Ovary (tissue), 9 donors: ENCODE measurements around the gene PPP1R9B. TPM values are rescaled to one million over a fixed set of nuclear protein-coding genes. Genes with fewer than 3 reads are reported as not detected.

Source experiments
- DNase-seq, 5 donors: peaks; one replicate each; pipeline ENCODE4 v3.0.0-alpha.2; 2019 to 2020
- H3K27ac ChIP-seq, 2 donors: fragments of 200-600 bp; one replicate each; pipeline versions ENCODE4 v1.5.1 to v1.8.0; 2019 to 2022
- H3K27me3 ChIP-seq: fragments of 200-600 bp; one replicate; pipeline ENCODE4 v1.8.0; 2022
- H3K36me3 ChIP-seq: fragments of 200-600 bp; sonication (generic); one replicate; pipeline ENCODE4 v1.5.1; 2019
- H3K4me1 ChIP-seq: one replicate; pipeline ENCODE4 v1.8.1; 2013; ENCODE audit warnings: mild to moderate bottlenecking, moderate library complexity; ENCODE audit not compliant: insufficient read depth
- H3K4me3 ChIP-seq: fragments of 200-600 bp; sonication (generic); one replicate; pipeline ENCODE4 v1.5.1; 2017
- H3K9me3 ChIP-seq, 2 donors: fragments of 200-600 bp in 1 of 2; sonication (generic) in 1 of 2; one replicate each; pipeline versions ENCODE4 v1.5.1 to v1.8.1; 2013 to 2019; ENCODE audit warnings: mild to moderate bottlenecking in 1 of 2, moderate library complexity in 1 of 2
- CTCF ChIP-seq, 3 donors: fragments of 450-650 bp in 2 of 3; fragments of 200-600 bp in 1 of 3; IDR thresholded peaks; one replicate each; pipeline versions ENCODE4 v1.5.1 to v1.8.0; 2016 to 2022; ENCODE audit warnings: antibody characterized with exemption in 3 of 3, mild to moderate bottlenecking in 1 of 3
- EP300 ChIP-seq: sonication (generic); formaldehyde crosslinking; IDR thresholded peaks from one replicate; pipeline ENCODE4 v1.6.1; 2017; ENCODE audit warnings: antibody characterized with exemption
- POLR2A ChIP-seq: fragments of 450-650 bp; IDR thresholded peaks from one replicate; pipeline ENCODE4 v1.6.1; 2017; ENCODE audit warnings: antibody characterized with exemption, mild to moderate bottlenecking, moderate library complexity
- WGBS, 3 donors: extraction: QIAGEN DNeasy Blood & Tissue Kit in 1 of 3; methylation state at CpG; one replicate each; pipeline versions ENCODE4 v1.1.5 to v1.1.7; 2013 to 2017; 5-methylcytosine and 5-hydroxymethylcytosine counted together
- intact Hi-C, 4 donors: fragments of 100-400 bp; cut with DNase I; formaldehyde crosslinking; loops; one replicate each; pipeline versions ENCODE4 v1.11.0 to v1.15.1; 2022 to 2023
- polyA plus RNA-seq, 2 donors: library from polyadenylated mRNA; stranded (reverse); fragments of 200-250 nt in 1 of 2; fragments of 350-450 nt in 1 of 2; fragmentation: Illumina TruSeq in 1 of 2; extraction: RNeasy Lipid Tissue Mini Kit (QIAGEN cat#74804) in 1 of 2; gene quantifications; one replicate each; pipeline ENCODE4 v1.2.3, GENCODE V29; 2013 to 2014
- total RNA-seq, 7 donors: library from RNA; depleted of rRNA in 2 of 7; stranded (reverse); fragments of >200 nt in 2 of 7; fragmentation: NEBNext Ultra II Directional in 3 of 7; extraction: Animal tissue kit (Norgen Biotek cat#: 25700) in 3 of 7; gene quantifications; one replicate each; pipeline versions ENCODE4 v1.1.0 to v1.2.4, GENCODE V29; 2016 to 2023
- donor health status: DM: no; HTN: no; CAD: no; lungs with moderate emphysema.
- donor health status: DM: no; HTN: no; CAD: no.
- donor health status: Bipolar disorder and iron deficiency.
- donor health status: DM: yes; HTN: yes; CAD: no.
- donor health status: DM: no; HTN: no; CAD: no.
- donor health status: DM: yes; HTN: yes; CAD: no.

The PPP1R9B gene
- total and polyA plus RNA-seq, 9 donors = 14.8 to 109 (median 64.3) TPM

- no peaks in the 10 kb centered on the region for H3K27me3 ChIP-seq
- H3K4me3 ChIP-seq = peak overlapping the region; percentile 49
- H3K27ac ChIP-seq = peak overlapping the region; percentile 68 to 79
- no peaks in the 10 kb centered on the region for H3K9me3 ChIP-seq
- H3K36me3 ChIP-seq = no peaks in the 10 kb centered on the region
- no peak for TF ChIP-seq EP300
- peak; percentile 98 to 99 (median 98) for TF ChIP-seq CTCF (IDR thresholded peaks at IDR 0.05)
- TF ChIP-seq POLR2A = peak; percentile 61
- 0 to 1% (median 1%) methylated on average over 48 to 53 of the region's 53 CpGs for WGBS, 3 donors
- intact Hi-C loops = loop anchor here in 2 of 4 donors (1.0 to 10.0 kb wide), 2 partner anchors 22 to 46 kb away; no protein-coding TSS in a partner anchor
- H3K4me1 ChIP-seq = no peaks in the 10 kb centered on the region
- DNase-seq = peak; percentile 93 to 97 (median 95)
These were observed 10.8 kb upstream of the PPP1R9B start for GRCh38 chr17:50161023-50161910.

GRCh38 chr17:50157891-50158290 is 7.4 kb upstream of the PPP1R9B start:
- no peak overlapping the region for H3K27ac ChIP-seq
- H3K9me3 ChIP-seq = no peaks in the 10 kb centered on the region
- TF ChIP-seq CTCF (IDR thresholded peaks at IDR 0.05) (no peak), EP300 (no peak), POLR2A (no peak)
- H3K4me1 ChIP-seq = peaks cover 17% of the 10 kb centered on the region
- intact Hi-C loops = no loop called here
- no peaks in the 10 kb centered on the region for H3K27me3 ChIP-seq
- no peaks in the 10 kb centered on the region for H3K36me3 ChIP-seq
- no peak for DNase-seq
- WGBS, 3 donors = 73 to 76% (median 76%) methylated on average over 4 of the region's 4 CpGs
- H3K4me3 ChIP-seq = no peak overlapping the region

- Histone ChIP-seq H3K9me3 (no peaks in the 10 kb centered on the region), H3K4me3 (no peak overlapping the region), H3K4me1 (peaks cover 22% of the 10 kb centered on the region), H3K36me3 (no peaks in the 10 kb centered on the region), H3K27ac (peak overlapping the region; percentile 70 to 81), H3K27me3 (no peaks in the 10 kb centered on the region)
- intact Hi-C loops = no loop called here
- TF ChIP-seq CTCF (IDR thresholded peaks at IDR 0.05) (no peak), EP300 (no peak), POLR2A (no peak)
- WGBS, 3 donors = 39 to 45% (median 40%) methylated on average over 8 of the region's 8 CpGs
- peak in 4 of 5 donors; percentile 59 to 83 (median 66) for DNase-seq
These were observed 4.8 kb upstream of the PPP1R9B start for GRCh38 chr17:50155115-50155819.

GRCh38 chr17:50154604-50155003 is 4.1 kb upstream of the PPP1R9B start:
- no peak overlapping the region for H3K4me3 ChIP-seq
- H3K4me1 ChIP-seq = peaks cover 22% of the 10 kb centered on the region
- H3K27me3 ChIP-seq = no peaks in the 10 kb centered on the region
- TF ChIP-seq POLR2A = no peak
- intact Hi-C loops = loop anchor here in 1 of 4 donors (5.0 kb wide), 1 partner anchor 1607 kb away; the partner anchor contains the start of gene HOXB2
- DNase-seq = no peak
- no peaks in the 10 kb centered on the region for H3K36me3 ChIP-seq
- WGBS, 3 donors = 21 to 30% (median 26%) methylated on average over 1 of the region's 1 CpG
- no peaks in the 10 kb centered on the region for H3K9me3 ChIP-seq
- peak overlapping the region; percentile 22 to 81 for H3K27ac ChIP-seq
